GM18870 (cell line): ENCODE measurements around the gene MGA.

Source experiments
- ATAC-seq: cut with Tn5 transposase; IDR thresholded peaks from one replicate; pipeline ENCODE4 v1.9.1; 2021; ENCODE audit warnings: moderate library complexity; ENCODE audit not compliant: unreplicated experiment

The MGA gene

DNA sequence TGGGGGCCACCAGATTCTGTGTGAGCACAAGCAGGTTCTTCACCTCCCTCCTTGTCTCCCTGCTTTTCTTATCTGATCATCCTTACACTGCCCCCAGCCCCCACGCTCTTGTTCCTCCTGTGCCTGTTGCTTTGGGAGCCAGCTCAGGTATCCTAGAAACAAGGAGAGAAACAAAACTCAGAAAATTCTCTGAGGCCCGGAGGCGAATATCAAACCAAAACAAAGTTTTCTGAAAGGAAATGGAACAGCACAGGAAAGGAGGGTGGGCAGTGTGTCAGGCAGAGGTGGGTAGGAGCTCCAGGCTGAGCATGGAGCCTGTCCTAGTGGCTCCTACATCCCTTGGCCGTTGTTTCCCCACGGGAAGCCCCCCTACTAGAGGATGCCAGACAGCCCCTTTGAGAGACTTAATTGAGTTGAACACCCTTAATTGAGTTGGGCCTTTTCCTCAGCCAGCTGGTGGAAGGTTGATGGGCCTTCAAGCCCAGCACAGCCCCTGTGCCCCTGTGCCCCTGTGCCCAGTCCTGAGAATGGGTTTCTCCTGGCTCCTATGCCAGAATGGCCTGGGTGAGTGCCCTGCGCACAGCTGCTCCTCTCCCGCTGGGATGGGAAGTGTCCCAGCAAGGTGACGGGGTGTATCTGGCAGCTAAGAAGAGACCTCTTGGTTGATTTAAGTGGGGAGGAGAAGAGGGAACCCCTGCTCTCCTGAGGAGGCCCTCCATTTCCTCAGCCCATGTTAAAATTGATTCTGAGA, 144.9 kb downstream of the MGA start:
- ATAC-seq: no peak

DNA sequence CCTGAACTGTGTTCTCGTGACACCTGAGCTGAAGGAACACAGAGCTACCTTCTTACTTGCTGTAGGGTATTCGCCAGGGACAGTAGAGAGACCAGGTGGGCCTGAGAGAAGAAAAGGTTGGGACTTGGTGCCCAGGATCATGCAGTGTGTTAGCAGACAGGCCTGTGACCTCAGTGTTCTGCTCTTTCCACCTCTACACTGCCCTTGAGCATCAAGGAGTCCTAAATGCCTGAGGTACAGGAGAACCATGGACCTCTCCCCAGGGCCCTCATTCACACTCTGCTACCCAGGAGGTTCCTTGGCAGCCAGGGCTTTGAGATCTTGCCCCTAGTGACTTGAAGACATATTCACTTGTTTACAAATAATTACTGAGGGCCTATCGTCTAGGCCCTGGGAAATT, 145.5 kb downstream of the MGA start:
- no peak for ATAC-seq

DNA sequence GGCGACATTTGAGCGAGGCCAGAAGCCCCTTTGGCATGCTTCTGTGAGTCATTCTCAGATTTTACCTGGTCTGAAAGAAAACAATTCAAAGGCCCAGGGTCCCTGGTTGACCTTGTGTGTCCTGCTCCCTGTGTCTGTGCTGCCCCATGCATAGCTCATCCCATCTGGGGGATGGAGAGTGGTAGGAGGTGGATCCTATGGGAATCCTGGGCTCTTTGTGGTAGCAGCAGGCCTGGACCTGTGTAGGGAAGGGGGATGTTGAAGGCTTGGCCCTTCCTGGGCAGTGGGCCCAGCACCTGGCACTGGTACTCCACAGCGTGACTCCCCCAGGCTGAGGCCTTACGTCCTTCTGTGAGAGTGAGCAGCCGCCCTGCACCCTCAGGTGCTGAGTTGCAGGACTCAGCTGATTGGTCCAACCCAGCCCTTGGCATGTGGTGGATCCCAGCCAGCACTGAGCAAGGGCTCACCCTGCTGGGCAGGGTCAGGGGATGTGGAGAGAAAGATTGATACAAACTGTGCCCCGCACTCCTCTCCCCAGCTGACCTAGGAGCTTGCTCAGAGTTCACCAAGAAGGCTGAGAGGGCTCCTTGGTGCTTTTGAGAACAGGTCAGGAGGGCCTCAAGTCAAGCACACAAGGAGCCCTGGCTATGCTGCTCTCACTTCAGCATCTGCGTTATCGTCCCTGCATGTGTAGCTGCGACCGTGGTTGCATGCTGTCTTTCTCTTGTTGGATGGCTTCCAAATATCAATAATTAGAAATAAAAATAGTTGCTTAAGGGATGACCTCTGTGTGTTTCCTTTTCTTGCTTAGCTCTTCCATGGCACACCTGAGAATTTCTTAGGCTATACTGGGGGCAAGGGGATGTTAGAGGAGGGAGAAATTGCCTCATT, 146.3 kb downstream of the MGA start:
- no peak for ATAC-seq

DNA sequence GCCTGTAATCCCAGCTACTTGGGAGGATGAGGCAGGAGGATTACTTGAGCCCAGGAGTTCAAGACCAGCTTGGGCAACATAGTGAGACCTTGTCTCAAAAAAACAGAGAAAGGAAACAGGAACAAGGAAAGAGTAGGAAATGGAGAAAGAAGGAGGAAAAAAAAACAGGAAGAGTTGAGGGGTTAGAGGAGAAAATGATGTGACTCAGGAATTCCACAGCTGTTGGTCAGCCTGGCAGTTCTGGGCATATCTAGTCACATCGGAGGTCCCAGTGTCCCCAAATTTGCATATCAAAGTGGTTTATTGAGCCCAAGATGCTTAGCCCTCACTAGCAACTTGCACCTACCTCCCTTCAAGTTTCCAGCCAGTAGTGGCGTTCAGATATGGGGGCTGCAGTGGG, 148.9 kb downstream of the MGA start:
- ATAC-seq: no peak

DNA sequence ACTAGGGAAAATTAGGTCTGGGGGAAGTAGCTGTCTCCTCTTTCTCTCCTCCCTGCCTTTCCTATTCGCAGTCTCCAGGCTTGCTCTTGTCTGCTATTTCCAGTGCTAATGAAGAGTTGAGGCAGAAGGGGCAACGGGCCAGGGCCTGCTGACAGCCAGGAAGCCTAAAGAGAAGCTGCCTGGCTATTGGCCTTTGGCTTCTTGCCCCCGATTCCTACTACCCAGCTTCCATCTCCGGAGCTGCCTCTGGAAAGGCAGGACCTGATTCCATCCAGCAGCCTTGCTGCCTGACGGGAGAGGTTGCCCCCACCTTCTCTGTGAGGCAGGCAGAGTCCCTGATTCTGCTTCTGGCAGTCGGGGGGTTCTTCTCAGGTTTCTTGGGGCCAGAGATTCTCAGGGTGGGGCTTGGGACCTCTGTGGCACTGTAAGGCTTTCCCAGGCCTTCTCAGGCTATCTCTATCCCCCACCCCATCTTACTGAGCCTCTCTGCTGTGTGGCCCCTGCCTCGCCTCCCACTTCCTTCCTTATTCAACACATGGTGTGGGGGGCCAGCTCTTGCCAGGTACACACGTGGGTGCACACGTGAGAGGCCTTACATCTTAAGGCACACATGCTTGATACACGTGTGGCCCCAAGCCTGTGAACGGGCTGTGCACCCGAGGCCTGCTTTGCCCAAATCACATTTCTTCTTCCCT, 149.5 kb downstream of the MGA start:
- ATAC-seq: no peak

DNA sequence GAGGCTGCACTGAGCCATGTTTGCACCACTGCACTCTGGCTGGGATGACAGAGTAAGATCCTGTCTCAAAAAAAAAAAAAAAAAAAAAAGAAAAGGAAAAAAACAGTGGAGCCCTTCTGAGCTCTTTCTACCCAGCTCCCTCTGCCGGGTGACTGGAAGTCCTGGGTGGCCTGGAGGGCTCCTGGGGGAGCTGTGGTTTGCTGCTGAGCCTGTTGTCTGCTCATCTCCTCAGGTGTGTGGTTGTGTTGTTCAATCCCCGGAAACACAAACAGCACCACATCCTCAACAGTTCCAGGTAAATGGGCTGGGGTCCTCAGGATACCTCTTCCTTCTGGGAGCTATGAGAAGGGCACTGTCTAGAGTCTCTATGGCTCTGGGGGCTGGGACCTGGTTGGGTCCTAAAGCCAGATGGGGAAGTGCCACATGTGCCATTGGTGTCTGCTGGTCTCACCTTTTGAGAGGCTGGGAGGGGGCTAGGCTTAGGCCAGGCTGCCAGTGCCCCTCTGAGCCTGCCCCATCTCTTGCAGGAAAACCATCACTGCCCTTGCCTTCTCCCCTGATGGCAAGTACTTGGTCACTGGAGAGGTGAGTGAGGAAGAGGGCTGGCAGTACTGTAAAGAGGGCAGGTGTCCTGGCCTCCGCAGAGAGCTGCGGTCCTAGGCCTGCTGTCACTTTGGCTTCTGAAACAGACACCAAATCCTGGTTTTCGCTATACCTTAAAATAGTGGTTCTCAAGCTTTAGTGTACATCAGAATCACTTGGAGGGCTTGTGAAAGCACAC, 150.6 kb downstream of the MGA start:
- no peak for ATAC-seq

DNA sequence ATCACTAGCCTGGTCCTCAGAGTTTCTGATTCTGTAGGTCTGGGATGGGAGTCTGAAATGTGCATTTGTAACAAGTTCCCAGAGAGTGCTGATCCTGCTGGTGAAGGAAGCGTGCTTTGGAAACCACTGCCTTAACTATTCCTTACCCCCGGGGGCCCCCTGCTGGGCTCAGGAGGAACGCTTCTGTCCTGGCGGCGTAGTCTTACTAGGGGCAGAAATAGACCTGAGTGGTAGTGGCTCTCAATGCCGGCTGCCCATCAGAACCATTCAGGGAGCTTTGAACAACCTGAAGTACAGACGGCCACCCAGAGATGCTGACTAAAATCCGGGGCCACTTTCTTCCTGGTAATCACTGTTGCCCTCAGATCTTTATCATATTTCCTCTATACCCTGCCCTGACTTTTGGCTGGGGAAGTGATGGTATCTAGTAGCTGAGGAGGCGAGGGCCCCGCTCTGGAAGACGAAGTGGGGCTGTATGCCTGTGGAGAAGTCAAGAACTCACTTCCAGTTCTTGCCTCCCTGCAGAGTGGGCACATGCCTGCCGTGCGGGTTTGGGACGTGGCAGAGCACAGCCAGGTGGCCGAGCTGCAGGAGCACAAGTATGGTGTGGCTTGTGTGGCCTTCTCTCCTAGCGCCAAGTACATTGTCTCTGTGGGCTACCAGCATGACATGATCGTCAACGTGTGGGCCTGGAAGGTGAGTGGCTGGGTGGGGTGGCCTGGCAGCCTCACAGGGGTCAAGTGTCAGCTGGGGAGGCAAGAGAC, 151.4 kb downstream of the MGA start:
- no peak for ATAC-seq

DNA sequence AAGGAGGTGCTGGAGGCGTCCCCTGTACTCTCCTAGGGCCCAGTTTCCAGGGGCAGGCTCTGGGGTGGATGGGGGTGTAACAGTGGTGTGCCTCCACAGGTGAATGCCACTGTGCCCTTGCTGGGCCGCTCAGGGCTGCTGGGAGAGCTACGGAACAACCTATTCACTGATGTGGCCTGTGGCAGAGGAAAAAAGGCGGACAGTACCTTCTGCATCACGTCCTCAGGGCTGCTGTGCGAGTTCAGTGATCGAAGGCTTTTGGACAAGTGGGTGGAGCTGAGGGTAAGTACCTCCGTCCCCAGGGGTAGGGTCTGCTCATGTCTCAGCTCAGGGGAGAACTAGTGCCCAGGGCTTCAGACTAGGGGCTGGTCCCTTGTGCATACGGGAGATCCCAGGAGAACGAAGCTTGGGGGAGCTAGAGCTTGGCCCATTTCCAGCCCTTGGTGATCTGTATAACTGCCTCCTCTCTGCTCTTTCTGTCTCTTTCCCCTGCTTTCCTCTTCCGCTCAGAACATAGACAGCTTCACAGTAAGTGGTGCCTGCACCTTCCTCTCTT, 152.7 kb downstream of the MGA start:
- no peak for ATAC-seq

DNA sequence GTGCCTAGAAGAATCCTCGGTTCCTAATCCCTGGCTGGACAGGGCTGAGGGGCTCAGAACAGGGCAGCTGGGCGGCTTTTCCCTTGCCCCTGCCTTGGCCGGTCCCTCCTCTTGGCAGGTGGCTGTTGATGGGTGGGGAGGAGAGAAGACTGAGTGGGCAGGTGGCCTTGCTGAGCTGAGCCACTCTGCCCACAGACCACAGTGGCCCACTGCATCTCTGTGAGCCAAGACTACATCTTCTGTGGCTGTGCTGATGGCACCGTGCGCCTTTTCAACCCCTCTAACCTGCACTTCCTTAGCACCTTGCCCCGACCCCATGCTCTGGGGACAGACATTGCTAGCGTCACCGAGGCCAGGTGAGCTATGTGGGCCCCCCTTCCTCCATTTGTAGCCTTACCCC, 153.2 kb downstream of the MGA start:
- no peak for ATAC-seq

DNA sequence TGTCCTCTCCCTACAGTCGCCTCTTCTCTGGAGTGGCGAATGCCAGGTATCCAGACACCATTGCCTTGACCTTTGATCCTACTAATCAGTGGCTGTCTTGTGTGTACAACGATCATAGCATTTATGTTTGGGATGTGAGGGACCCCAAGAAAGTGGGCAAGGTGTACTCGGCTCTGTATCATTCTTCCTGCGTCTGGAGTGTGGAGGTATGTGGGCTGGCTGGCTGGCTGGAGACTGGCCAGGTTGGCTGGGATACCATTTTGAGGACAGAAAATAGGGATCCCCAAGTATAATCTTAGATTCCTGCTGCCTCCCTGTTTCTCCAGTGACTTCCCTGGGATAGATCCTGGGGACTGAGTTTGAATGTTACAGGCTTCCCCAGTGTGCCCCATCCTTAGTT, 154.3 kb downstream of the MGA start:
- no peak for ATAC-seq

DNA sequence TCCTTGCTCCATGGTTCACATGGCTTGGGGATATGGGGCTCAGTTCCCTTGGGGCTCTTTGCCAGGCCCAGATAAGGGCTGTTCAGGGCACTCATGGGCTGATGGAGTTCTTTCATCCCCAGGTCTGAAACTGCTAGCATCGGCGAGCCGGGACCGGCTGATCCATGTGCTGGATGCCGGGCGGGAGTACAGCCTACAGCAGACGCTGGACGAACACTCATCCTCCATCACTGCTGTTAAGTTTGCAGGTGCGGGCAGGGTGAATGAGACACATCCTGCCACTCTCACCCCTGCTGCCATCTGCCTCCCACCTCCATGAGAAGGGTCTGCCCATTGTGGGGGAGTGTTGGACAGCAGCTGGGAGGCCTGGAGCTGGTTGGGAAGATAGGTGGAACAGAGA, 156.6 kb downstream of the MGA start:
- ATAC-seq: no peak

DNA sequence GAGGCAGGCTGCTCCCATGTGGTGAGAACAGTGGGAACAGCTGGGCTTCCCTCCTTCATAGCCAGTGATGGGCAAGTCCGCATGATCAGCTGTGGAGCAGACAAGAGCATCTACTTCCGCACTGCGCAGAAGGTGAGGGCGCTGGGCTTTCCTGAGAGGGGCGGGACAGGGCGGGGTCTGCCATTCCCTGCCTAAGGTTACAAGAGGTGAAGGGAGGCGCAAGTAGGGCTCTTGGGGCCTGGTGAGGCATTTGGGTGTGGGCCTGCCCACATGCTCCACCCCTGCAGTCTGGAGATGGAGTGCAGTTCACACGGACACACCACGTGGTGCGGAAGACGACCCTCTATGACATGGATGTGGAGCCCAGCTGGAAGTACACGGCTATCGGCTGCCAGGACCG, 157.1 kb downstream of the MGA start:
- ATAC-seq: no peak

DNA sequence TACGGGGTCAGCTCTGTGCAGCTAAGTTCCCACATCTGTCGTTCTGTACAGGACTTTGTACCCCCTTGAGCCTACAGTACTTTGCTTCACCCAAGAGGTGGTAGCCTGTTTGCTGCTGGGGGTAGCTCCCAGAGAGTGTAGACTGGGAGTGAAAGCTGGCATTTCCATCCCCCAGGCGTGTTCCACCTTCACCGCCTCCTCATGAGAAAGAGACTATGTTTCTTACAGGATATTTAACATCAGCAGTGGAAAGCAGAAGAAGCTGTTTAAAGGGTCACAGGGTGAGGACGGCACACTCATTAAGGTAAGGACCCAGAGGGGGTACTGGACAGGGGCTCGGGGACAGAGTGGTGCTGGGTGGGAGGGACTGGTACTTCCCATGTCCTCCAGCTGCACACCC, 157.6 kb downstream of the MGA start:
- no peak for ATAC-seq

DNA sequence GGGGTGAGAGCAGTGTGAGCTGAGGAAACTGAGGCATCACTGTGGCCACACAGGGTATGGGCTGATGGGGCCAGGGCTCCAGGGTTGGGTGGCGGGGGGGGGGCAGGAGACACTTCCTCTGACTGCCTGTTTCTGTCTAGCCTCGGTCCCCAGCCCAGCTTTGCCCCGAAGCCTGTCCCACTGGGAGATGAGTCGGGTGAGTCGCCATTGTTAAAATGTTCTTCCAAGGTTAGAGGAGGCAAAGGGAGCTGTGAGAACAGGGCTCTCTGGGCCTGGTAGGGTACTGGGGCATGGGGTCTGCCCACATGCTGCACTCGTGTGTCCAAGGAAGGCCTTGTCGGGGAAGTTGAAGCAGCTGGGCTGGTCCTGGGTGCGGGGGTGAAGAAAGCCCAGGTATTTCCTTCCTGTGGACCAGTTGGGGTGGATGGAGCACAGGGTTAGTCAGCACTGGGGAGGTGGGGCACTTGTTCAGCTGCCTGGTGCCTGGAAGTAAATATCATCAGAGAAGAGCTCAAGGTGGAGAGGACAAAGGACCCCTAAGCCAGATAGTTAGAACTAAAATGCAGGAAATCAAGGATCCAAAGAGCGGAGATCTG, 159.3 kb downstream of the MGA start:
- no peak for ATAC-seq

DNA sequence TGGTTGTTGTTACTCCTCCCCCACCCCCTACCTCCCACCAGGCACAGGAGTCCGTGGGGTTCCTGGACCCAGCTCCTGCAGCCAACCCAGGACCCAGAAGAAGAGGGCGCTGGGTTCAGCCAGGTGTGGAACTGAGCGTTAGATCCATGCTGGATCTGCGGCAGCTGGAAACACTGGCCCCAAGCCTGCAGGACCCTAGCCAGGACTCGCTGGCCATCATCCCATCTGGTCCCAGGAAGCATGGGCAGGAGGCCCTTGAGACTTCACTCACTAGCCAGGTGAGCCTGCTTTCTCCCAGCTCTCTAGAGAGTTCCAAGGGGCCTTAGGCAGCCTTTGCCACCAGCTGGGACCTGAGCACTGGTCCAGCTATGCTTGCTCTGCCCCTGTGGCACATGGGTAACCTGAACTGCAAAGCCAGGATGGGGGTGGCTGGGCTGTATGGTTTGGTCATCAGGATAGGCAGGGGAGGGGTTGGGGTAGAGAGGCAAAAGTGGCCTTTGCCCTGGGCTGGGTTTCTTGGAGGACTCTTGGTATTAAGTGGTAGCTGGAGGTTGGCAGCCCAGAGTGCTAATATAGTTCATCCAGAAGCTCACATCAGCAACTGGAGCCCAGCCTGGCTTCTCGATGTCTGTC, 160.7 kb downstream of the MGA start:
- no peak for ATAC-seq

DNA sequence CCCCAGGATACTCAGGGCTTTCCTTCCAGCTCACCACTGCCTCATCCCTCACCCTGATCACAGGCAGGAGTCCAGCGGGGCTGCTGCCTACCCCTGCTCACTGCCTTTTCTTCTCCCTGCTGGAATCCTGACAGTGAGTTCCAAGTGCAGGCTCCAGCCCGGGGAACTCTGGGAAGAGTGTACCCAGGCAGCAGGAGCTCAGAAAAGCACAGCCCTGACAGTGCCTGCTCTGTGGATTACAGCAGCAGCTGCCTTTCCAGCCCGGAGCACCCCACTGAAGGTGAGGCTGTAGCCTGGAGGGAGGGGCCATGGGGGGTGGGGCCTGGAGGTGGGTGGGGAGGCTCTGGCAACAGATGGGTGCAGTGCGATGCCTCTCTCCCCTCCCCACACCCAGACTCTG, 161.6 kb downstream of the MGA start:
- ATAC-seq: no peak

DNA sequence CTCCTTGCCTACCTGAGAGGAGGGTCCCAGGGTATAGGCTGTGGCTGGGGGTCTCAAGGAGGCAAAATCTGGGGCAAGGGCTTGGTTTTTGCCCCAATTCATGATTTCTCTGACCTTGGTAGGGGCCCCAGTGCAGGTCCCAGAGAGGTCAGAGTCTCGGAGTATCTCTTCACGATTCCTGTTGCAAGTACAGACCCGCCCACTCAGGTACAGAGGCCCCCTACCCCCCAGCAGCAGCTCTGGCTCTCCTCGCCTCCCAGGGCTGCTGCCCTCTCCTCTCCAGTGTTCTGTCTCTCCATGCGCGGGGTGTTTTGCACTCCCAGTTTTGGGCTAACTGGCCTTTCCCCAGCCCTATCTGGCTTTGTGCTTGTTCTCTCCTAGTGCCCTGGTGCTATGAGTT, 162.3 kb downstream of the MGA start:
- no peak for ATAC-seq
